Iris pigment epithelial cell (primary cell): ENCODE results near the gene TOLLIP.
"Not testable (repeated sequence)": the region's sequence is repeated elsewhere in the genome, so short reads cannot be mapped to it uniquely, and the experiment has no call there.

Experiments used
- DNase-seq: peaks from one replicate; pipeline ENCODE4 v3.0.0-alpha.2; 2011; ENCODE audit warnings: low read depth

TOLLIP gene

DNA sequence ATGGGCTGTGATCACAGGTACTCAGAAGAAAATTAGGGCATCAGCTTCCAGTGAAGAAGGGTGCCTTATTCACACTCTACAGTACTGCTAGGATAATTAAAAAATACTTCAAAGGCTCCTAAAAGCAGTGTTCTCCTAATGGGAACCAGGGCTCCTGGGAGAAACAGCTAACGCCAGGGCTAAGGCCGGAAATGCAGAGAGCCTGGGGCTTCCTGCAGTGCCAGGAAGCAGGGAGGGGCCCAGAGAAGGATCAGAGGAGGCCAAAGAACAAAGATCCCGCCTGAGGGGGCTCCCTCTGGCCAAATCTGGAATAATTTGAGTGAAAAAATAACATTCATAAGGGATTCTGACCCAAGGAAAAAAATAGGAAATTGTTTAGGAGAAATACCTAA, 27.5 kb downstream of the TOLLIP start:
- no peak for DNase-seq

DNA sequence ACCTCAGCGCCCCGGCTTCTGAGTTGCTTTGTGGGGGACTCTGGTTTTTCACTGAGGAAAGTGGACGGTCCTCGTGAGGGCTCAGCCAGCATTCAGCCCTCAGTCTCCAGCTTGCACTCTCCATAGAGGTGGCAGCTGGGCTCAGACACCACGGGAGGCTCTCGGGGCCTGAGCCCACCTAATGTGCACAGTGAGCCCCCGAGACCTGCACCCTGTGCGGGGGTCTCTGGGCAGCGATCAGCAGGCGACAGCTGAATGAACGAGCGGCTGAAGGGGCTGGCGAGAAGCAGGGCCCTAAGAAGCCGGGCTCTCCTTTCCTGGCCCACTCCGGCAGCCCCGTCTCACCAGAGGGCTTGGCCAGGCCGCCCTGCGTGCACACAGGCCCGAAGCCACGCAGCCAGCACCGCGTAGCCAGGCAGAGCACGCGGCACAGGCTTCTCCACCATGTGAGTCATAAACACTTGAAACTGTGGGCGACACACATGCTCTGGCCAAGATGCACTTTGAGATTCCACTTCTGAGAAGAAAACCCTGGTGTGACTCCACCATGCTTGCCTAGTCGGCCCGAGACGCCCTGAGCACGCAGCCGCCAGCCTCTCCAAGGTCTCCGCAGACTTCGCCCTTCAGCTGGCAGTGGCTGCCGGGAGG, 28.0 kb downstream of the TOLLIP start:
- peak; percentile 41 for DNase-seq

DNA sequence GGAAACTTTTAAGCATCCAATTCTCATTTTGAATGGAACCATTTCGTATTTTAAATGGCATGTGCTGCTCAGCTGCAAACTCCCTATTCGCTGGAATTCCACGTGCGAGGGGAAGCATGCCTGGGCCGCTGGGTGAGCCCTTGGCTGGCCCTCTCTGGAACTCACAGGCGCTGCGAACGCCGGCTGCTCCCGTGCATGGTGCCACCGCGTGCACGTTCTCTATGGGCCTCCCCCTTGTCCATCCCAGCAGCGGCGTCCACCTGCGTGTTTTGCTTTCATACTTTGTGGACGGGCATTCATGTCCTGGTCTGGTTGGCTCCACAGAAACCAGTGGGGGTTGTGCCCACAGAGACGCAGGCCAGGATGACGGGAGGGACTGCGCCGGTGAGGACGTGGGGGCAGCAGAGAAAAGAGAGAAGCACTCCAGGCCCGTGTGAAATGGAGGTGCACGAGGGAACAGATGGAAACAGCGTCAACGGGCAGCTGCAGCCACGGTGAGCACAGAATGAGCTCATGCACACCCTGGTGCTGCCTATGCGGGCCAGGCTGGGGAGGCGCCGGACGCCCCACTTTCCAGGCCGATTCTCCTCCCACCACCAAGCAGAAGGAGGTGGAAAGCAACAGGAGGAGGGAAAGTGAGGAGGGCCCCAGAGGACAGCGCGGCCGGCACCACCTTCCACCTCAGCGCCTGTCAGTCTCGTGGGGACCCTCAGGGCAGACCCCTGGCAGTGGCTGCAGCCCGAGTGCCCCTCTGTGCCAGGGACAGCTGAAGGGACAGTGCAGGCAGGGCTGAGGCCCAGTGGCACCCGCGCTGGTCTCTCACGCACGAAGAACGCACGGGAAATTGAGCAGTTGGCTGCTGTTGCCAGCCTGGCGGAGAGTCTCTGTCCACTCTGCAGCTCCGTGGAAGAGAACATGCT, 29.1 kb downstream of the TOLLIP start:
- no peak for DNase-seq

- DNase-seq, result no peak
These were observed 29.8 kb downstream of the TOLLIP start for GRCh38 chr11:1279674-1280055.

DNA sequence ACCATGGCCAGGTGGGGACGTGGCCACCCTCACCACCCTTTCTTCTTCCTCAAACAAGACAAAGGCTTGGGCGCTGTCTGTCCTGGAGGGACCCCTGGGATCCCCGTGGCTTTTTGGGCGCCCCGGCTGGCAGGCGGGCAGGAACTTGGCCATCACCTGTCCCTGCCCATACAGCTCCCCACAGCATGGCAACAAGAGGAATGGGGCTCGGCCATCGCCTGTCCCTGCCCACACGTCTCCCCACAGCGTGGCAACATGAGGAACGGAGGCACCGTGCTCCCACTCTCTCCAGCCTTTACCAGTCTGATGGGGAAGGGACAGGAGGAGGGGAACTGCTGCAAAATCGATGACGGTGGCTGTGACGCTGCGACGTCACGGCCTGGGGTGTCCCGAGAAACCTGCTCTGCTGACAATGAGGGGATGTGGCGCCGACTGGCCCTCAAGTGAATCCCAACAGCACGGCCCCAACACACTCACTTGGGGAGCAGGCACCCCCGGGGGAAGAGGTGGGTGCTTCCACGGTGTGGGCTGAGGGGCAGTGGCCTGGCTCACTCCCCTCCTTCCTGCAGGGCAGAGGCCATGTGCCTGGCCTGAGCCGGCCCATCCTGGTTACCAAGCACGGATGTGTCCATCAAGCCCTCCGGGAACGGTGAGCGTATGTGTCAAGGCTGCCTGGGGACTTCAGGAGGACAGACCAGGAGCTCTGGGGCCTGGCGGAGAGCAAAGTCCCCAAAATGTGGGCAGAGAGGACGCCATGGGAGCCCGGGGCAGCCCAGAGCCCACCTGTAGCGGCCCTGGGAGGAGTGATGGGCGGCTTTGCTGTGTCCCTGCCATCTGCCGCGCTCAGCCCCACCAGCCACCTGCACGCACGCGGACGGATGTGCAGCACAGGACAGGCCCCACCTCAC, 30.4 kb downstream of the TOLLIP start:
- DNase-seq, result no peak

GRCh38 chr11:1277936-1278512, 31.4 kb downstream of the TOLLIP start:
- no peak for DNase-seq

DNA sequence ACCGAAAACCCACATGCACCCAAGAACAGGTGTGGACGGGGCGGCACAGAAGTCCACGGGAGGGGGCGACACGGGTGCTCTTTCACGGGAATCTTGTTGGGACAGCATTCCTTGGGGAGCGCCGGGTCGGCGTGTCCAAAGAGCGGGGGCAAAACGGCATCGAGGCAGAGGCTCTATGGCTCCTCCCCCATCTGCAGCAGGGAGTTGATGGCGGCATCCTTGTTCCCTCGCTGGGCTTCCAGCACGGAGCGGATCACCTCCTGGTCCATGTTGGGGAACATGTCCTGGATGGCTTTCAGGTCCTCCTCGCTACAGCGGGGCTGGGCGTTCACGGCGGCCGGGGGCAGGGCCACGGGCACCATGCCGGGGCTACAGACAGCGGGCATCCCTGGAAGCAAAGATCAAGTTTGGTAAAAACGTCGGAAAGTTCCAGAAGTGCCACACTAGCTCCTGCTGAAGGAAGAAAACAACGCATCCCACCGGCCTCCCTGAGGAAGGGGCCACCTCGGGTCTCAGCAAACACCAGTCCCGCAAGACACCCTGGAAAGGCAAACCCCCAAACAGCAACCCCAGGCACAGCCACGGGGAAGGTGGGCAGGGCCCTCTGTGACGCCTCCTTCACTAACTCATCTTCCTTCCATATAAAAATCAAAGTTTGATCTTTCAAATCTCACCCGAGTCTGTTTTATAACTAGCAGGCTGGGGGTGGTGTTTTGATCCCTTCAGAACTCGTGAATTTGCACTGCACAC, 32.4 kb downstream of the TOLLIP start:
- no peak for DNase-seq

GRCh38 chr11:1276041-1276790, 33.2 kb downstream of the TOLLIP start:
- DNase-seq, result no peak

GRCh38 chr11:1275021-1275420, 34.4 kb downstream of the TOLLIP start:
- DNase-seq, result no peak

- no peak for DNase-seq
These were observed 34.9 kb downstream of the TOLLIP start for GRCh38 chr11:1274501-1274900.

DNA sequence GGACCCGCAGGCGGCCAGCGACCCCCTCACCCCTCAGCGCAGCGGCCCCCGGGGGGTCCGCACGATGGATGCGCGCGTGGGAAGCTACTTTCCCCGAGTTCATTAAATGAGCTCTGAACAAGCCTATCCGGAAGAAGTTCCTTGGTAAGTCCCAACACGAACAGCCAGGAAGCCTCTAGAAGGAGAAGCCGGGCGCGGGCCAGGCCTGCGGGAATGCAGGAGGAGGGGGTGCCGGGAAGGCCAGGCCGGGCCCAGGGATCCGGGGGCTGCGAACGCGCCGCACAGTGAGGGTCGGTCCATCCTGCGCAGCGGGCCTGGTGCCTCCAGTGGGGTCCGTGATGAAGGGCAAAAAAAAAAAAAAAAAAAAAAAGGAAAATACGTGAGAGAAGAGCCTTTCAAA, 36.9 kb downstream of the TOLLIP start:
- no peak for DNase-seq

- DNase-seq, result no peak
These were observed 37.5 kb downstream of the TOLLIP start for GRCh38 chr11:1271927-1272326.

- no peak for DNase-seq
These were observed 38.0 kb downstream of the TOLLIP start for GRCh38 chr11:1271406-1271805.

- peak; percentile 13 for DNase-seq
These were observed 38.4 kb downstream of the TOLLIP start for GRCh38 chr11:1271002-1271401.

DNA sequence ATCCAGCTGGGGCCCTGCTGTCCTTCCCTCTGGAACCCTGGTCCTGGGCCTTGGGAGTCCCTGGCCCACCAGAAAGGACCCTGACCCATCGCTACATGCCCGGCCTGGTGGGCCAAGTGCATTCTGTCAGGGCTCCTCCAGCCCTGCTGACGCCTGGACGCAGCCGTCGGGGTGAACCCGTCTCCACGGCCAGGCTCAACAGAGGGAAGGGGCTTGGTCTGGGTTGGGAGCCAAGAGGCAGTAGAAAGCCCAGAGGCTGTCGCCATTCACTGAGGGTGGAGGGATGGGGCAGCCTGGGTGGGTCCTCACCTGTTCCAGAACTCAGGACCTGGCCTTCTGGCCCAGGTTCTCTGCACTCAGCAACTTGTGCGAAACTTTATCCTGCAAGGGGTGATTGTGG, 39.0 kb downstream of the TOLLIP start:
- DNase-seq, result no peak

DNA sequence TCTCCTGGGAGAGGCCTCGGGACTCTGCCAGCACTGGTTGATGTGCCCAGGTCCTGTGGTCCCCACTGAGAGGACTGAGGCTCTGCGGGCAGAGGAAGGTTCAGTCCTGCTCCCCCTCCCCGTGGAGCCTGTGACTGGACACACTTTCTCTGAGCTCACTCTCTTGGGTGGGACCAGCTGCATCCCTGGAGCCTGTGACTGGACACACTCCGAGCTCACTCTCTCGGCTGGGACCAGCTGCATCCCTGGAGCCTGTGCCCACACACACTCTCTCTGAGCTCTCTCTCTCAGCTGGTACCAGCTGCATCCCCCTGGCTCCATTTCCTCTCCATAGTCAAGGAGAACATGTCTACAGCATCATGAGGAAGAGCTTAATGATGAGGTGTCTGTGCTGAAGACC, 39.5 kb downstream of the TOLLIP start:
- DNase-seq, result no peak

DNA sequence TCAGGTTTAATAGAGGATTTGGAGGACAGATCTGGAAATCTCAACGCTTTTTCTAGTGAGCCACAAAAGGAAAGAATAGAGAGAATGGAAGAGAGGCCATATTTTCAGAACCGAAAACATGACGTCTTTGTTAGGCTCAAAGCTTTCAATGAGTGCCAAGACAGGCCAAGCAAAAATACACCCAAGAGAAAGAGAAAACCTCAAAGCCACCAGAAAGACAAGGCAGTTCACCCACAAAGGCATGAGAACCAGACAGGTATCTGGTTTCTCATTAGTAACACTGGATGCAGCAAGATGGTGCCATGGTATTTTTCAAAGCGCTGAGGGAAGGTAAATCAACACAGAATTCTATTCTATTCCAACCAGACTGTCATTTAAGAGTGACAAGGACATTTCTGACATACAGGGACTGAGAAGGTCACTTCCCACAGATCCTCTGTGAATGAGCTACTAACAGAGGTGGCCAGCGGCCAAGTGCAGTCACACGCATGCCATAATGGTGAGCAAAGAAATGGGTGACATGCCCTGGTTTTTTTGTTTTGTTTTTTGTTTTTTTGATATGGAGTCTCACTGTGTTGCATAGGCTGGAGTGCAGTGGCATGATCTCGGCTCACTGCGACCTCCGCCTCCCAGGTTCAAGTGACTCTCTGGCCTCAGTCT, 41.9 kb downstream of the TOLLIP start:
- no peak for DNase-seq

DNA sequence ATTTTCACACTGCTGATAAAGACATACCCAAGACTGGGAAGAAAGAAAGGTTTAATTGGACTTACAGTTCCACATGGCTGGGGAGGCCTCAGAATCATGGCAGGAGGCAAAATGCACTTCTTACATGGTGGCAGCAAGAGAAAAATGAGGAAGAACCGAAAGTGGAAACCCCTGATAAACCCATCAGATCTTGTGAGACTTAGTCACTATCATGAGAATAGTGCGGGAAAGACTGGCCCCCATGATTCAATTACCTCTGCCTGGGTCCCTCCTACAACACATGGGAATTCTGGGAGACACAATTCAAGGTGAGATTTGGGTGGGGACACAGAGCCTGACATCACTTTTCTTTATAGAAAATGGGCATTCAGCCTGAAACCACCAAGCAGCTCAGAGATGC, 42.5 kb downstream of the TOLLIP start:
- not testable (repeated sequence) for DNase-seq

DNA sequence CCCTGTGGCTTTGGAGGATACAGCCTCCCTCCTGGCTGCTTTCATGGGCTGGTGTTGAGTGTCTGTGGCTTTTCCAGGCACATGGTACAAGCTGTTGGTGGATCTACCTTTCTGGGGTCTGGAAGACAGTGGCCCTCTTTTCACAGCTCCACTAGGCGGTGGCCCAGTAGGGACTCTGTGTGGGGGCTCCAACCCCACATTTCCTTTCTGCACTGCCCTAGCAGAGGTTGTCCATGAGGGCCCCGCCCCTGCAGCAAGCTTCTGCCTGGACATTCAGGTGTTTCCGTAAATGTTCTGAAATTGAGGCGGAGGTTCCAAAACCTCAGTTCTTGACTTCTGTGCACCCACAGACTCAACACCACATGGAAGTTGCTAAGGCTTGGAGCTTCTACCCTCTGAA, 44.0 kb downstream of the TOLLIP start:
- not testable (repeated sequence) for DNase-seq

- DNase-seq, result peak; percentile 87
These were observed 45.0 kb downstream of the TOLLIP start for GRCh38 chr11:1264444-1264843.
